Measurements from ENCODE around the gene PTPRN2. TPM values are rescaled to one million over a fixed set of nuclear protein-coding genes. Genes with fewer than 3 reads are reported as not detected.

The PTPRN2 gene
- total RNA-seq, 1 donor from 2014 or later, result 11.4 TPM

GRCh38 chr7:158448430-158449100 is 139.1 kb downstream of the PTPRN2 start:
- no peaks in the 10 kb centered on the region for H3K27me3 Mint-ChIP-seq
- no peaks in the 10 kb centered on the region for H3K9me3 Mint-ChIP-seq (ENCODE audit: low read depth)
- no peaks in the 10 kb centered on the region for H3K36me3 Mint-ChIP-seq (ENCODE audit: insufficient read depth)
- no peak overlapping the region for H3K27ac Mint-ChIP-seq
- H3K4me1 Mint-ChIP-seq (ENCODE audit: low read depth), result peaks cover 11% of the 10 kb centered on the region
- no peak for TF ChIP-seq CTCF (IDR thresholded peaks at IDR 0.05; ENCODE audit: unreplicated experiment)
- no peak for DNase-seq (ENCODE audit: low spot score, unreplicated experiment)
- H3K4me3 Mint-ChIP-seq (ENCODE audit: low read depth), result no peak overlapping the region

GRCh38 chr7:158447506-158448171 is 140.0 kb downstream of the PTPRN2 start:
- no peak for TF ChIP-seq CTCF (IDR thresholded peaks at IDR 0.05; ENCODE audit: unreplicated experiment)

GRCh38 chr7:158447151-158447505 is 140.5 kb downstream of the PTPRN2 start:
- Mint-ChIP-seq H3K9me3 (ENCODE audit: low read depth) (no peaks in the 10 kb centered on the region), H3K4me3 (ENCODE audit: low read depth) (no peak overlapping the region), H3K27ac (no peak overlapping the region), H3K36me3 (ENCODE audit: insufficient read depth) (no peaks in the 10 kb centered on the region), H3K4me1 (ENCODE audit: low read depth) (peaks cover 11% of the 10 kb centered on the region), H3K27me3 (no peaks in the 10 kb centered on the region)
- no peak for TF ChIP-seq CTCF (IDR thresholded peaks at IDR 0.05; ENCODE audit: unreplicated experiment)
- DNase-seq (ENCODE audit: low spot score, unreplicated experiment), result no peak

More at GRCh38 chr7:158447506-158448171, 140.0 kb downstream of the PTPRN2 start:
- H3K27ac Mint-ChIP-seq, result no peak overlapping the region
- no peaks in the 10 kb centered on the region for H3K9me3 Mint-ChIP-seq (ENCODE audit: low read depth)
- H3K4me1 Mint-ChIP-seq (ENCODE audit: low read depth), result peaks cover 11% of the 10 kb centered on the region
- no peaks in the 10 kb centered on the region for H3K36me3 Mint-ChIP-seq (ENCODE audit: insufficient read depth)
- H3K27me3 Mint-ChIP-seq, result no peaks in the 10 kb centered on the region
- no peak overlapping the region for H3K4me3 Mint-ChIP-seq (ENCODE audit: low read depth)
- no peak for DNase-seq (ENCODE audit: low spot score, unreplicated experiment)

GRCh38 chr7:158446706-158447105 is 140.9 kb downstream of the PTPRN2 start:
- Mint-ChIP-seq H3K4me3 (ENCODE audit: low read depth) (no peak overlapping the region), H3K36me3 (ENCODE audit: insufficient read depth) (no peaks in the 10 kb centered on the region), H3K27me3 (no peaks in the 10 kb centered on the region), H3K9me3 (ENCODE audit: low read depth) (no peaks in the 10 kb centered on the region), H3K4me1 (ENCODE audit: low read depth) (peaks cover 11% of the 10 kb centered on the region), H3K27ac (no peak overlapping the region)
- DNase-seq (ENCODE audit: low spot score, unreplicated experiment), result no peak
- TF ChIP-seq CTCF (IDR thresholded peaks at IDR 0.05; ENCODE audit: unreplicated experiment), result no peak

GRCh38 chr7:158446281-158446680 is 141.3 kb downstream of the PTPRN2 start:
- DNase-seq (ENCODE audit: low spot score, unreplicated experiment), result no peak
- peaks cover 11% of the 10 kb centered on the region for H3K4me1 Mint-ChIP-seq (ENCODE audit: low read depth)
- H3K27me3 Mint-ChIP-seq, result no peaks in the 10 kb centered on the region
- TF ChIP-seq CTCF (IDR thresholded peaks at IDR 0.05; ENCODE audit: unreplicated experiment), result no peak
- no peaks in the 10 kb centered on the region for H3K36me3 Mint-ChIP-seq (ENCODE audit: insufficient read depth)
- peaks cover under 1% of the 10 kb centered on the region for H3K9me3 Mint-ChIP-seq (ENCODE audit: low read depth)
- no peak overlapping the region for H3K27ac Mint-ChIP-seq
- H3K4me3 Mint-ChIP-seq (ENCODE audit: low read depth), result no peak overlapping the region
